CD4-positive, alpha-beta T cell treated with Interleukin-15 for 1 hour (primary cell): ENCODE results near the gene PRR12.

Source experiments
- DNase-seq: peaks from one replicate; pipeline ENCODE4 v3.0.0-alpha.2; 2020

PRR12 gene

DNA sequence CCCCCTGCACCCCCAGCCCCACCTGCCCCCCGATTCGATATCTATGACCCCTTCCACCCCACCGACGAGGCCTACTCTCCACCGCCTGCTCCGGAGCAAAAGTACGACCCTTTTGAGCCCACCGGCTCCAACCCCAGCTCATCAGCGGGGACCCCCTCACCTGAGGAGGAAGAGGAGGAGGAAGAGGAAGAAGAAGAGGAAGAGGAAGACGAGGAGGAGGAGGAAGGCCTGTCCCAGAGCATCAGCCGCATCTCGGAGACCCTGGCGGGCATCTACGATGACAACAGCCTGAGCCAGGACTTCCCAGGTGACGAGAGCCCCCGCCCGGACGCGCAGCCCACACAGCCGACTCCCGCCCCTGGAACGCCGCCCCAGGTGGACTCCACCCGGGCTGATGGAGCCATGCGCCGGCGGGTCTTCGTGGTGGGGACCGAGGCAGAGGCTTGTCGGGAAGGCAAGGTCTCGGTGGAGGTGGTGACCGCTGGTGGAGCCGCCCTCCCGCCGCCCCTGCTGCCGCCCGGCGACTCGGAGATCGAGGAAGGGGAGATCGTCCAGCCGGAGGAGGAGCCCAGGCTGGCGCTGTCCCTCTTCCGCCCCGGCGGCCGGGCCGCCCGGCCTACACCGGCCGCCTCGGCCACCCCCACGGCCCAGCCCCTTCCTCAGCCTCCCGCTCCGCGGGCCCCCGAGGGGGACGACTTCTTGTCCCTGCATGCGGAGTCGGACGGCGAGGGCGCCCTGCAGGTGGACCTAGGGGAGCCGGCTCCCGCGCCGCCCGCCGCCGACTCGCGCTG lies 60.2 kb downstream of the PRR12 start:
- DNase-seq = no peak

DNA sequence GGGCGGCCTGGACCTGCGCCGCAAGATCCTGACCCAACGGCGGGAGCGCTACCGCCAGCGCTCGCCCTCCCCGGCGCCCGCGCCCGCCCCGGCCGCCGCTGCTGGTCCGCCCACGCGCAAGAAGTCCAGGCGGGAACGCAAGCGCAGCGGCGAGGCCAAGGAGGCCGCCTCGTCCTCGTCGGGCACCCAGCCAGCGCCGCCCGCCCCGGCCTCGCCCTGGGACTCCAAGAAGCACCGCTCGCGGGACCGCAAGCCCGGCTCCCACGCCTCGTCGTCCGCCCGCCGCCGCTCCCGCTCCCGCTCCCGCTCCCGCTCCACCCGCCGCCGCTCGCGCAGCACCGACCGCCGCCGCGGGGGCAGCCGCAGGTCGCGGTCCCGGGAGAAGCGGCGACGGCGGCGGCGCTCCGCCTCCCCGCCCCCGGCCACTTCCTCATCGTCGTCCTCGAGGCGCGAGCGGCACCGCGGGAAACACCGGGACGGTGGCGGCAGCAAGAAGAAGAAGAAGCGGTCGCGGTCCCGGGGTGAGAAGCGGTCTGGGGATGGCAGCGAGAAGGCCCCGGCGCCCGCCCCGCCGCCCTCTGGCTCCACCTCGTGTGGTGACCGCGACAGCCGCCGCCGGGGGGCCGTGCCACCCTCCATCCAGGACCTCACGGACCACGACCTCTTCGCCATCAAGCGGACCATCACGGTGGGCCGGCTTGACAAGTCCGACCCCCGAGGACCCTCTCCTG lies 61.0 kb downstream of the PRR12 start:
- no peak for DNase-seq

DNA sequence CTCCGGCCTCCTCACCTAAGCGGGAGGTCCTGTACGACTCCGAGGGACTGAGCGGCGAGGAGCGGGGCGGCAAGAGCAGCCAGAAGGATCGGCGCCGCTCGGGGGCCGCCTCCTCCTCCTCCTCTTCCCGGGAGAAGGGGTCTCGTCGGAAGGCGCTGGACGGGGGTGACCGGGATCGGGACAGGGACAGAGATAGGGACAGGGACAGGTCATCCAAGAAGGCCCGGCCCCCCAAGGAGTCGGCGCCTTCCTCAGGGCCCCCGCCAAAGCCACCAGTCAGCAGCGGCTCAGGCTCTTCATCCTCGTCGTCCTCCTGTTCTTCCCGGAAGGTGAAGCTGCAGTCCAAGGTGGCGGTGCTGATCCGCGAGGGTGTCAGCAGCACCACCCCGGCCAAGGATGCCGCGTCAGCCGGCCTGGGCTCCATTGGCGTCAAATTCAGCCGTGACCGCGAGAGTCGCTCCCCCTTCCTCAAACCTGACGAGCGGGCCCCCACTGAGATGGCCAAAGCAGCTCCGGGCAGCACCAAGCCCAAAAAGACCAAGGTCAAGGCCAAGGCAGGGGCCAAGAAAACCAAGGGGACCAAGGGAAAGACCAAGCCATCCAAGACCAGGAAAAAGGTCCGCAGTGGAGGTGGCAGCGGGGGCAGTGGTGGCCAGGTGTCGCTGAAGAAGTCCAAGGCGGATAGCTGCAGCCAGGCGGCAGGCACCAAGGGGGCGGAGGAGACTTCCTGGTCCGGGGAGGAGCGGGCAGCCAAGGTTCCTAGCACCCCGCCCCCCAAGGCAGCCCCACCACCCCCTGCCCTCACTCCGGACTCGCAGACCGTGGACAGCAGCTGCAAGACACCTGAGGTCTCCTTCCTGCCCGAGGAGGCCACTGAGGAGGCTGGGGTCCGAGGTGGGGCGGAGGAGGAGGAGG lies 61.8 kb downstream of the PRR12 start:
- DNase-seq = no peak

DNA sequence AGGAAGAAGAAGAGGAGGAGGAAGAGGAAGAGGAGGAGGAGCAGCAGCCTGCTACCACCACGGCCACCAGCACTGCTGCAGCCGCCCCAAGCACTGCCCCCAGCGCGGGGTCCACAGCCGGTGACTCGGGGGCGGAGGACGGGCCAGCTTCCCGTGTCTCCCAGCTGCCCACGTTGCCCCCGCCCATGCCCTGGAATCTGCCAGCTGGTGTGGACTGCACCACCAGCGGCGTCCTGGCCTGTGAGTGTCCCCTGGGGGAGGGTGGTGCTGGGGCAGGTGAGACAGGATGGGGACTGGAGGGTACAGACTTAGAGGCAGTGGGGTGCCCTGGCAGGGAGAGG lies 62.5 kb downstream of the PRR12 start:
- DNase-seq = no peak

DNA sequence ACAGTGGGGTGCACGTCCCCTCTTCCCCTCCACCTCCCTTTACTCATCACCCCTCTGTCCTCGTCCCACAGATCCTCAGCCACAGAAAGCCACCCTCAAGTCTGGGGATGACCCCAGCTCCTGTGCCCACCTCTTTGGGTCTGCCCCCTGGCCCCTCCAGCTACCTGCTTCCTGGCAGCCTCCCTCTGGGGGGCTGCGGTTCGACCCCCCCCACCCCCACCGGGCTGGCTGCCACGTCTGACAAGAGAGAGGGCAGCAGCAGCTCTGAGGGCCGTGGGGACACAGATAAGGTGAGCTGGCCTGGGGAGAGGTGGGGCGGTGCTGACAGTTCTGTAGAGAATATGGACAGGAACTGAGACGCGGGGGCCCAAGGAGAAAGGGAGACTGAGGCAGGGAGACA lies 63.6 kb downstream of the PRR12 start:
- DNase-seq = no peak

DNA sequence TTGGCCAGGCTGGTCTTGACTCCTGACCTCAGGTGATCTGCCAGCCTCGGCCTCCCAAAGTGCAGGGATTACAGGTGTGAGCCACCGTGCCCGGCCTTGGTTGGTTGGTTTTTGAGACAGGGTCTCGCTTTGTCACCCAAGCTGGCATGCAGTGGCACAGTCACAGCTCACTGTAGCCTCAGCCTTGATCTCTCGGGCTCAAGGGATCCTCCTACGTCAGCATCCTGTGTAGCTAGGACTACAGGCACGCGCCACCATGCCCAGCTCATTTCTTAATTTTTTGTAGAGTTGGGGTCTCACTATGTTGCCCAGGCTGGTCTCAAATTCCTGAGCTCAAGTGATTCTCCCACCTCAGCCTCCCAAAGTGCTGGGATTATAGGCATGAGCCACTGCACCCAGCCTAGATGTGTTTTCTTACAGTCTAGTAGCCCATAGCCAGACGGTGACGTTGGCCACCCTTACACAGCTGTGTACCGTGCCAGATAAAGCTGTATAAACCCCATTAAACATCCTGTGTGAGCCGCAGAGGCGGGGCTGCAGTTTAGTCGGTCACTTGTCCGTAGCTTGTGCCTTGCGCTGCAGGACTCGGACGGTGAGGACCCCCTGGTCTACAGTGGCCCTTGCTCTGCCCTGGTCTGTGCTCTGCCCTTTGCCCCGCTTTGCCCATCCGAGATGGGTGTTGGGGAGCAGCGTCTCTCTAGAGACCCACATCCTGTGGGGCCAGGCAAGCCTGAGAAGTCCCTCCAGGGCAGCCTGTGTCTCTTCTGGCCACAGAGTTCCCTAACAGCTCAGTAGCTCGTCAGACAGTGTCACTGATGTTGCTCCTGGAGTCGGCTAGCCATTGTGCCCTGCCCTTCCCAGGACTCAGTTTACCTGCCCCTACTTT lies 64.8 kb downstream of the PRR12 start:
- no peak for DNase-seq

DNA sequence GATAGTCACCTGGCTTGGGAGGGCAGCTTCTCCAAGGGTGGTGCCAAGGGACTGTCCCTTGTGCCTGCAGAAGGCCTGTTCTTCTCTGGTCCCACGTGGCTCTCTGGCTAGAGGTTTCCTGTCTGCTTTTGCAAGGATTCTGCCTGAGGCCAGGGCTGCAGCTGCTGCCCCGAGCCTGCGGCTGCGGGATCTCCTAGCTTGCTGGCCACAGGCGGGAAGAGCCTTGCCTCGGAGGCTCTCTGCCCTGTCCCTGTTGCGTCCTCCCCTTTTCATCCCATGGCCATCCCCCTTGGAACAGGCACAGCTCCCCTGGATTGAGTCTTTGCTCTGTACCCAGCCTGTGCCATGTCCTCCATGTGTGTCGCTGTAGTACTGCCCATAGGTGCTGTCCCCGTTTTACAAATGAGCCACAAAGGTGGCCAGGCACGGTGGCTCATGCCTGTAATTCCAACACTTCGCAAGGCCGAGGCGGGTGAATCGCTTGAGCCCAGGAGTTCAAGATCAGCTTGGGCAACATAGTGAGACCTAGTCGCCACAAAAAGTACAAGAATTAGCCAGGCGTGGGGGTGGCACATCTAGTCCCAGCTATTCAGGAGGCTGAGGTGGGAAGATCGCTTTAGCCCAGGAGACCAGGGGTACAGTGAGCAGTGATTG lies 65.6 kb downstream of the PRR12 start:
- no peak for DNase-seq

DNA sequence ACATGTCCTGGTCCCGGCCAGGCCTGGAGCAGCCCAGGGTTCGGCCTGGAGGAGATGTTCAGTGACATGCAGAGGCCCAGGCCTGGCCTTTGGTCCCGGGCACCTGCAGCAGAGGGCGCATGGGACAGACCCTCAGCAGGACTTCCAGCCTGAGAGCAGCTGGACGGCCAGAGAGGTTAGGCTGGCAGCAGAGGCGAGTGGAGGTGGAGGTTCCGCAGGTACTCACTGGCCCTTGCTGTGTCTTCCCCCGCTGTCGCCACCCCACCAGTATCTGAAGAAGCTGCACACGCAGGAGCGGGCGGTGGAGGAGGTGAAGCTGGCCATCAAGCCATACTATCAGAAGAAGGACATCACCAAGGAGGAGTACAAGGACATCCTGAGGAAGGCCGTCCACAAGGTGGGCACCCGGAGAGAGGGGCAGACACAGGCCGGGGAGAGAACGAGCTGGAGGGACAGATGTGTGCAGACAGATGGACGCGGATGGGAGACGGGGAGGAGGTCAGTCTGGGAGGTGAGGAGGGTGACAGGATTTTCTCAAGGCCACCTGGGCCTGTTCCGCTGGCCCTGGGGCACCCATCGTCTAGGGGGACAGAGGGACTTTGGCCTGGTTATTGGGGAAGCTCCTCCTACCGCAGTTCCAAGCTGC lies 66.6 kb downstream of the PRR12 start:
- DNase-seq = no peak

DNA sequence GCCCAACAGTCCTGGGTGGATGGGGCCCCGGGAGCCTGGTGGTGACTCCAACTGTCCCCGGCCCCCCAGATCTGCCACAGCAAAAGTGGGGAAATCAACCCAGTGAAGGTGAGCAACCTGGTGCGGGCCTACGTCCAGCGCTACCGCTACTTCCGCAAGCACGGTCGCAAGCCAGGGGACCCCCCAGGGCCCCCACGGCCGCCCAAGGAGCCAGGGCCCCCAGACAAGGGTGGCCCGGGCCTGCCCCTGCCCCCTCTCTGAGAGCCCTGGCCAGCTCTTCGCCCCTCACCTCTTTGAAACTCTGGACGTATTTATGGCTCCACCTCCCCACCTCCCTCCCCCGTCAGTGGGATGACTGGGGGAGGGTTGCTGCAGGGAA lies 67.1 kb downstream of the PRR12 start:
- DNase-seq = no peak

DNA sequence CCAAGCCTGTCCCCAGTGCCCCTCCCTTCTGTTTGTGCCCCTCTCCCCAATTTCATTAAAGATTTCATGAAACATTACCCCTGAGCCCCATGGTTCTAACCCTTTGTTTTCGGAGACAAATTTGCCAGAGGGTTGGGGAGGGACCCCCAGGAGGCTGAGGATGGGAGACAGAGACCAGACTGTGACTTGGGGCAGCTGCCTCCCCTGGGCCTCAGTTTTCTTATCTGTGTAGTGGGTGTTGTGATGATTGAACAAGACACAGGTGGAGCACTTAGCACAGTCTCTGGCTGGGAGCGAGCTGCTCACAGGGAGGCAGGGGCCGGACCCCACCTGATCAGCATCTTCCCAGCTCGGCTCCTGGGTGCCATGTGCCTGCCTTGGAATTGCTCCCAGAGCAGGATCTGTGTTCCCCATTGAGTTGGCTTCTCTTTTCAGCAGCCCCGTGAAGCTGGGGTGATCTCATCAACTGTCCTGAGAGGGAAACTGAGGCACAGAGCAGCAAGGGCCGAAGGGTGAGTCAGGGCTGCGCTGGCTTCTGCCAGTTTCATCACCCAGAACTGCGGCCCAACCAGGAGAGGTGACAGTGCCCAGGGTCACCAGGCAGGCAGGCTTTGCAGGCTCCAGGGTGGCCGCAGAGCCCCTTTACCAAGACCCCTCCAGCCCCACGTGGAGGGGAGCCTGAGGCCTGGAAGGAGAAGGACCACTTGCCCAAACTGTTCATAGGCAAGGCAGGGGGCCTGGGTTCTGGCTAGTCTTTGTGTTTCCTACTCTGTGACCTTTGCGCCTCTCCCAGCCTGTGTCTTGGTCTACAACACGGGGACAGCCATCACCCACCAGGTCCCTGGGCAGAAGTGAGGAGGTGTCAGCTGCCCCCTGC lies 67.8 kb downstream of the PRR12 start:
- DNase-seq = no peak

DNA sequence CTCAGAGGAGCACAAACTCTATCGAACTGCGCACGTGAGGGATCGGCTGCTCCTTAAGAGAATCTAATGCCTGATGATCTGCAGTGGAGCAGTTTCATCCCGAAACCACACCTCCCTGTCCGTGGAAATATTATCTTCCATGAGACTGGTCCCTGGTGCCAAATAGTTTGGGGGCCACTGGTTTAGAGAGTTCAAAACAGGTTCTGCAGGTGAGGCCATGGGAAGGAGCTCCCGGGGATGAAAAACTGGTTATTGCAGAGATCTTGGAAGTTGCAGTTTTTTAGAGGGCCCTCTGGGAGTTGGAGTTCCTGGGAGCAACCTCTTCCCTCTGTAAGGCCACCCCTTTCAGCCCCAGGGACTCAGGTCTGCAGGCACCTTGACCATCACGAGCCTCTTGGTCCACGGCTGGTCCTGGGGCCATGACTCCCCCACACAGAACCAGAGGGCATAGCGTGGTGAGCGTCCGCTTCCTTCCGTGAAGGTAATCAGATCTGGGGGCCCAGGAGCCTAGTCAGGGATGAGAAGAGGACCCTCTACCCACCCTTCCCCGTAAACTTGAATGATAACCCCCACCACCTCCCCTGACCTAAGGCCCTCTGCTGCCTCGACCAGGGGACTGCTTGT lies 69.5 kb downstream of the PRR12 start:
- DNase-seq = no peak

DNA sequence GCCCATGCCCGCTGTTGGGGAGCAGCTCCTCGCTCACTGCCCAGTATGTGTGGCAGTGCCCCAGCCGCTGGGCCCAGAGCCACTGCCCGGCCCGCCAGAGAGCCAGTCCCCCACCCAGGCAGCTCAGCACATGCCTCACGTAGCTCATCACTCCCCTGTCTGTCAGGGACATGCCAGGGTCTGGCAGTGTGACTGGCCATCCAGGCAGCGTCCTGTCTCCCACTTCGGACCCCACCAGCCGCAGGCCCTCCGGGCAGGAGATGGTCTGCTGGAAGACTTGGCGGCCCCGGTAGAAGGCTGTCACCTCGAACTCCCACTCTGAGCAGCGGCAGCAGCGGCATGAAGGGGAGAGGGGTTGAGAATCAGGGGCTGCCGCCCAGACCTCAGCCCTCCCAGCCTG lies 71.0 kb downstream of the PRR12 start:
- DNase-seq = no peak

DNA sequence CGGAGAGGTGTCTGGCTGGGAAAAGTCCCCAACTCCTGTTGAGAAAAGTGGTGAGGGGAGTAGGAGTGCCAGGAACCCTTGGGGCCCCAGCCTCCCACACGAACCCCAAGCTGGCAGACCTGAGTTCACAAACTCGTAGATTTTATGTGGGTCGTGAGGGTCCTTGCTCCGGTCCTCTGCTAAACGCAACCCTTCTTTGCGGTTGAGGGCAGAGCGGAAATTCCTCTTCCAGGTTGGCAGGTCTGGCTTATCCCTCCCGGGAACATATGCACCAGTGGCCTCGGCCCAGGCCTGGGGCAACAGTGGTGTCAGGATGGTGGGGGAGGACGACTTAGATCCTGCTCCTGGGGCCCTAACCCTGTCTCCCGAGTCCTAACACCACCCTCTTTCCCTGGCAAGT lies 72.2 kb downstream of the PRR12 start:
- no peak for DNase-seq

DNA sequence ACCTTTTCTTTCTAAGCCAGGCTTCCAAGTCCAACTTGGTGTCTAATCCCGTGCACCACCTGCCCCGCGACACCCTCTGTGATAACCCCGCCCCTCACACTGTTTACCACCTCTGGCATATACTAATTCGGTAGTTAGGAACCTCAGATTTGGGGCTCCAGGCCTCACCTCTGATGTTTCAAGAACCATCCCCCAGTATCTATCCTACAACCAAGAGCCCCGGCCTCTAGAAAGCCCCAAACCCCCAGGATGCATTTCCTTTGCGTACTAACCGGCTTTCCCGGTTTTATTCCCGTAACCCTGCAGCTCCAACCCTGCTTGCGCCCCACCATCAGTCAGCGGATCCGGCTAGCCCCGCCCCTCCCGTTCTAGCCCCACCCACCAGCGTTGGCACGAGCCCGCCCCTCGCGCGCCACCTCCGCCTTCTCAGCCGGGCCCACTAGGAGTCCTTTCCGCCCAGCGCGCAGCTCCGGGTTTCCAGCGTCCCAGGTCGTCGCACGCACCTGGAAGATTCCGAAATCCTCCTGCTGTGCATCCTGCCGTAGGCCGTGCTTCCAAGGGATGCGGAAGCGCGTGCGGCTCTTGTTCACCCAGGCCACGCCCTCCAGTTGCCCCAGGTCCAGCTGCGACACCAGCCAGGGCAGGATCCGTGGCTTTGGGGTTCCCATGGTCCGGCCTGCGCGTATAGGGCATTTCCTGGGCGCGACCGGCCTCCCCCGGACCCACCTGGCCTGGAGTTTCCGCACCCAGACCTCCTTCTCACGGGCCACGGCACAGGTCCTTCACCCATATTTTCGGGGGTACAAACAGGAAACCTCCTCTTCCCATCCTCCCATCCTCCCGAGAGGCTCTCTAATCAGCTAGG lies 73.4 kb downstream of the PRR12 start:
- peak; percentile 82 for DNase-seq

DNA sequence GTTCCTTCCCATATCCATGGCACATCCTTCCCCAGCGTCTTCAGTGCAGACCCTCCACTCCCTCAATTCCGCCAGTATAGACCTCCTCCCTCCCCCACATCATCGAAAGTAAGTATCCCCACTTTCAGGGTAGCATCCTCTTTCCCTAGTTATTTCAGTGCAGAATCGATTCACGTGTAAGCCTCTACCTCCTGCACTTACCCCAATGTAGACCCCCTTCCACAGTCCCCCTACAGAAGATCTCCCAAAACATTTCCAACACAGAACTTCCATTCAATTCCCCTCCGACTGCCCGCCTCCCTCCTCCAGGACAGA lies 74.0 kb downstream of the PRR12 start:
- DNase-seq = no peak

DNA sequence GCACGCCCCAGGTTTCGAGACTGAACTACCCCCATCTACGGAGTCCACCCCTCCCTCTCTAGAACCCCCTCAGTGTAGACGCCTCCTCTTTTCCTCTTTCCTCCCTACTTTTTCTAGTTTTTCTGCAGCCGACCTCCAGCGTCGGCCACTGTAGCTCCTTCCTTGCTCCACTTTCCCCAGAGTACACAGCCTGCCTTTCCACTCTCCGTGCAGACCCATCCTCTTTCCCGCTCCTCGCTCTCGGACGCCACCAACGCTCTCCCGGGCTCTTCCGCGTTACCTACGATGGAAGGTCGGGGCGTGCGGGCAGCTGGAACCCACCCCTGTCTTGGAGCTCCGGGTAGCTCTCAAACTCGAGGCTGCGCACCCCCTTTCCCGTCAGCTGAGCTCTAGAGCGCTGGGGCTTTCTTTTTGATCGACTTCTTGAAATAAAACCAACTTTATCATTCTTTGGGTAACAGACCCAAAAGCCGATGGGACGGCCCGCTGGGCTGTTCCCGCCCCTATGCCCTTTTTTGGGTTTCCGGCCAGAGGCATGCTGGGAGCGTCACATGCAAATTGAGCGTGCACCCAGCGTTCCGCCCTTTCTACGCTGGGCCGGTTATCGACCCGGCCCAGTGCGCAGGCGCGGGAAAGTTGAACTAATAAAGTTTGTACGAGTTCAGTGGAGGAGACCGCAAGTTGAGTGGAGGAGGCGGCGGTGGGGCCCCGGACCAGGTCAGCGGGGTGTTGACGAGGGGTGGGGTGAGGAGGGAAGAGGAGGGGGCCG lies 74.6 kb downstream of the PRR12 start, which contains the start of the genes BCL2L12 and IRF3:
Gene BCL2L12, plus strand, starts transcription at position 583 of the 769 bp plus-strand sequence. CDS start 760 bp downstream, outside the sequence.
Gene IRF3, minus strand, starts transcription at position 507 of the 769 bp plus-strand sequence. CDS start 1,019 bp downstream, outside the sequence.
- DNase-seq = peak; percentile 98

DNA sequence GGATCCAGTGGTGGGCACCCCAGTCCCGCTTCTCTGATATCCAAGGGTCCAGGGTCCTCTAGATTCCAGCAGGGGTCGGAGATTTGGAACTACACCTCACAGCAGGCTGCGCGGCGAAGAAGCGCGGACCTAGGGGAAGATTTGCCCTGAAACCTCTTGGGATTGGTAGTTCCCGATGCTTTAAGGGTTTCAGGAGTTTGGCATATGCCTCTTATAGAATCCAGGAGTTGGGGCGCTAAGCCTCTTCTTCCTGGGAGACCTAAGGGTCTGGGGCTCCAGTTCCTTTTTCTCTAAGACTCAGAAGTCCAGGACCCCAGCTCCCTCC lies 75.1 kb downstream of the PRR12 start:
- no peak for DNase-seq

DNA sequence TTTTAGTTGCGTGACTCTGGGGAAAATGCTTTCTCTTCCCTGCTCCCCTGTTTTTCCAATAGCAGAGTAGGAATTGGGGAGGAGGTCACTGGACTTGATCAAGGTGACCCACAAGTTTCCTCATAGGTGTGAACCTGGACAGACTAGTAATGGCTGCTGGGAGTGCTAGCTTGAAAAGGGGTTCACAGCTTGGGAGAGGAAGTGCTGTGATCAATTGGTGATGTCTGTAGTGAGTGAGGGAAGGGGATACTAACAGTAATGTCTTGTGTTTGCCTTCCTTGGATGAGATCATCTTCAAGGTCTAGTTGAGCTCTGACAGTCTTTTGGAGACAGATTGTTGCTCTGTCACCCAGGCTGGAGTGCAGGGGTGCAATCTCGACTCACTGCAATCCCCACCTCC lies 76.5 kb downstream of the PRR12 start:
- DNase-seq = no peak
